NCI-H146 (cell line): ENCODE data around the gene NETO1.

Experiments
- DNase-seq: peaks from one replicate; lab custom pipeline; 2025; lab: John Stamatoyannopoulos, UW

The NETO1 gene, protein sequence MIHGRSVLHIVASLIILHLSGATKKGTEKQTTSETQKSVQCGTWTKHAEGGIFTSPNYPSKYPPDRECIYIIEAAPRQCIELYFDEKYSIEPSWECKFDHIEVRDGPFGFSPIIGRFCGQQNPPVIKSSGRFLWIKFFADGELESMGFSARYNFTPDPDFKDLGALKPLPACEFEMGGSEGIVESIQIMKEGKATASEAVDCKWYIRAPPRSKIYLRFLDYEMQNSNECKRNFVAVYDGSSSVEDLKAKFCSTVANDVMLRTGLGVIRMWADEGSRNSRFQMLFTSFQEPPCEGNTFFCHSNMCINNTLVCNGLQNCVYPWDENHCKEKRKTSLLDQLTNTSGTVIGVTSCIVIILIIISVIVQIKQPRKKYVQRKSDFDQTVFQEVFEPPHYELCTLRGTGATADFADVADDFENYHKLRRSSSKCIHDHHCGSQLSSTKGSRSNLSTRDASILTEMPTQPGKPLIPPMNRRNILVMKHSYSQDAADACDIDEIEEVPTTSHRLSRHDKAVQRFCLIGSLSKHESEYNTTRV

DNA sequence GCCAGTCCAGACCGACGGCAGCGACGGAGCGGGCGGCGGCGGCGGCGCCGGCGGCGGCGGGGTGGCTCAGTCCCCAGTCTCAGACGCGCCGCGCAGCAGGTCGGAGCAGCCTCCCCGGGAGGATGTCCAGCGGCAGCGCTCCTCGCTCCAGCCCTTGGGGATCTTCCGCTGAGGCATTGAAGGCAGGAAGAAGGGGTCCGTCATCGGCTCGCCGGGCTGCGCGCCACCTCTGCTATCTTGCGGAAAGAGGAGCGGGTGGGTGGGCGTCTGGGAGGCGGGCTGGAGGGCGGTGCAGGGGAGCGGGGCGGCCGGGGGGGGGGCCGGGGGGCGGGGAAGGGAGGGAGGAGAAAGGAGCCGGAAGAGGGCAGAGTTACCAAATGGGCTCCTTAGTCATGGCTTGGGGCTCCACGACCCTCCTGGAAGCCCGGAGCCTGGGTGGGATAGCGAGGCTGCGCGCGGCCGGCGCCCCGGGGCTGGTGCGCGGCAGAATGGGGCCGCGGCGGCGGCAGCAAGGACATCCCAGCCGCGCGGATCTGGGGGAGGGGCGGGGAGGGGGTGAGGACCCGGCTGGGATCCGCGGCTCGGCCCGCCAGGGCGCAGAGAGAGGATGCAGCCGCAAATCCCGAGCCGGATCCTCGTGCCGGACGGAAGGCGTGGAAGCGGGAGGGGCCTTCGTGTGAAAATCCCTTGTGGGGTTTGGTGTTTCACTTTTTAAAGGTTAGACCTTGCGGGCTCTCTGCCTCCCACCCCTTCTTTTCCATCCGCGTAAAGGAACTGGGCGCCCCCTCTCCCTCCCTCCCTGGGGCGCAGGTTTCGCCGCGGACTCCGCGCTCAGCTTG lies at the start of gene NETO1:
NETO1 (minus strand) TSS at position 242 of the 839 bp plus-strand sequence. CDS start 696 bp downstream, outside the sequence.
- DNase-seq = peak; percentile 67

DNA sequence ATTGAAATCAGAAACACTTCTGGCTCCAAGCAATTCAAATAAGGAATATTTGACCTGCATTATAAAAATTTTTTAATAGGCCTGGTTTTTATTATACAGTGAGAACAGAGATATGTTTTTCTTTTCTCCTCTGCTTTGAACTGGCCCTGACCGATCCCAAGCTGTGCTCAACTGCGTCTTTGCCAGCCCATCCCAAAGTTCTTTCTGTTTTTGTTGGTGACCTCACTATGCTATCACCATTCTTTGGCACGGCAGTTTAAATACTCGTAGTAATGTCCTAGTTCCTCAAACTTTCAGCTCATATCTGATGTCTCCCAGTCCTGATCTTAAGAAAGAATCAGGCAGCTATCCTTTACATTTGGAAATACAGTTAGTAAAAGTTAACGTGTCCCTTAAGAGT lies 42.3 kb upstream of the NETO1 start:
- DNase-seq = no peak

DNA sequence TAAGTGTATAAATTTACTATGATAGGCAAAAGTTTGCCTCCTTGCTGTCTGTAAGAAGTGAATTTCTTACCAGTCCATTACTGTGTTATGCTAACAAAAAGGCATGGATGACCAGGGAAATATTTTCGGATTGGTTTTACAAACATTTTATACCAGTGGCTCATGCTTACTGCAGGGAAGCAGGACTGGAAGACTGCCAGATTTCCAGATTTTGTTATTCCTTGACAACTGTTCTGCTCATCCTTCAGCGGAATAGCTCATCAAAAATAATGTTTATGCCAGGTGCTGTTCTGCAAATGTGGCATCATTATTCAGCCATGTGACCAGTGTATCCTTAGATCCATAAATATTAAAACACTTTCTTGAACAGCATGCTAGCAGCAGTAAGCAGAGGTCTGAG lies 40.4 kb upstream of the NETO1 start:
- no peak for DNase-seq

DNA sequence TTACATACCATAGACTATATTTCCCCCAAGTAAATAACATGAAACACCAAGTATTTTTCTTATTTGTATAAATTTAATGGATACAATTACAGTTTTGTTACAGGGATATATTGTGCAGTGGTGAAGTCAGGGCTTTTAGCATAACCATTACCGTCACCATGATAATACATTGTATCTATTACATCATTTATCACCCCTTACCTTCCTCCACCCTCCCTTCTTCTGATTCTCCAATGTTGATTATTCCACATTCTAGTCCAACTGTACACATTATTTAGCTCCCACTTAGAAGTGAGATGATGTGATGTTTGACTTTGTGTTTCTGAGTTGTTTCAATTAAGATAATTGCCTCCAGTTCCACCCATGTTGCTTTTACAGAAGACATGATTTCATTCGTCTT lies 35.2 kb upstream of the NETO1 start:
- no peak for DNase-seq

DNA sequence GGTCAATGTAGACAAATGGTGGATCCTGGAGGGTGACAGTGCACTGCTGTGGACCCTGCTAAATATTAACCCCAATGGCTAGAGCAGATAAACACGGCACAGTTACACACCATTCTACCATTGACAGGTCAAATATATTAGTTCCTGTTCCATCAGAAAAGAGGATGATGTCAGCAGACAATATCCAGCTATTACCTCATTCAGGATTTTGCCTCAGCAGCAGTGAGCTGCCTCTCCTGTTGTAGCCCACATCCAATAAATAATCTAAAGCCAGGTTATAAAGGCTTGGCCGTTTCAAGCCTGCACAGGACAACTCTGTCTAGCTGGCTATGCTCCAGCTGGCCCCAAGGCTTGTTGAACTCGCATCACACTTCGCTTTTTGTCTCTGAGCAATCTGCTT lies 31.6 kb upstream of the NETO1 start:
- DNase-seq = no peak

DNA sequence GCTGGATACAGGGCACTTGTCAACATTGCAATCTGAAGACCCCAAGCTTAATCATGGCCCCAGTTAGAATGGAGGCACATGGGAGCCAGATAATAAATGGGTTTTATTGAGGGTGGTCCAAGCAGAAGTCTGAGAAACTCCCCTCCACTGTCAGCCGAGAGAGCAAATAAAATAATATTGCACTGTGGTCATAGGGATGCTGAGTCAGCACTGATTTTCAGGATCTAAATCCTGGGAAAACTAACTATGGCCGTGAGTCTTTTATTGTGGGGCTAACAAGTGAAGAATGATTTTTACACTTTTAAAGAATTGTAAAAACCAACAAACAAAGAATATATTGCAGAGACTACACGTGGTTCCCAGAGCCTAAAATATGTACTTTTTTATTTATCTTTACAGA lies 31.1 kb upstream of the NETO1 start:
- no peak for DNase-seq

DNA sequence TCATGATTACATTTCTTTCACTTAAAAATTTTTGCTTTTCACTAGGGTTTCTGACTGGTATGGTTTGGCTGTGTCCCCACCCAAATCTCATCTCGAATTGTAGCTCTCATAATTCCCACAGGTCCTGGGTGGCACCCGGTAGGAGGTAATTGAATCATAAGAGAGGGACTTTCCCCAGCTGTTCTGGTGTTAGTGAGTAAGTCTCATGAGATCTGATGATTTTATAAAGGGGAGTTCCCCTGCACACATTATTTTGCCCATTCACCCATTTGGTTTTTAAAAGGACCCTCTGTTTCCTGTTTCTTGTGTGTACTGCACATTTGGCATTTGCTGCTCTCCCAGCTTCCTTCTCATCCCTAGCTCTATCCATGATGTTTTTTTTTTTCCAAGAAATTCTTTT lies 27.8 kb upstream of the NETO1 start:
- no peak for DNase-seq

DNA sequence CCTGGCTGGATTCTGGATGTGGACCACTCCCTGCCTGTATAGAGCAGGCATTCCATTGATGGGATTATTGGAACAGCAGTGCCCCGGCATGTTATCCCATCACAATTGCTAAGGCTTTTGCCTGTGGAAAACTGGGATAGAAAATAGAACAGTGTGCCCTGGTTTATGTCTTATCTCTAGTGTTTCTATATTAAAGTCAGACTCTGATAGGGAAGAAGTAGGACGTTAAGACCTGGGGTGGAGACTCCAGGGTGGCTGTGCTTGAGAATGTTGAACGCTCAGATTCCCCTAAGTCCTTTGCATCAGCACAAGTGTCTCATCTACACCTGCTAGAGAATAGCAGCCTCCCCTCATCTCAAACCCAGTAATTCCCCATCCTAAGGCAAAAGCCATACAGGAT lies 10.8 kb upstream of the NETO1 start:
- no peak for DNase-seq

DNA sequence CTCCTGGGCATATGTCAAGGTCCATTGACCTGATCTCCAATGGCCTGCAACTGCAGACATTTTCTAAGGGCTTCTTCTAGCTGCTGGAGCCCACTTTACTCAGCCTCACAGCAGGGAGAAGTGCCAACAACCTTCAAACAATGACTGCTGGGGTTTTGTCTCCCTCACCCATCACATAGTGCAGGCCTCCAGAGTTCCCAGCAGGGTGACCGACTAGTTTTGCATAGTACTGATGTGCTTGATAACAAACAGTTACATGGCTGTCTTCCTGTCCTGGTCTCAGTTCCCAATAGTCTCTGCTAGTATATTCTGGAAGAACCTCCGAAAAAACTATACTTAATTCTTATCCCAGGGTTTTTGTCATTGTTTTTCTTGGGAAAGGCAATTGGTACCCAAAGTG lies 10.4 kb upstream of the NETO1 start:
- peak; percentile 51 for DNase-seq

DNA sequence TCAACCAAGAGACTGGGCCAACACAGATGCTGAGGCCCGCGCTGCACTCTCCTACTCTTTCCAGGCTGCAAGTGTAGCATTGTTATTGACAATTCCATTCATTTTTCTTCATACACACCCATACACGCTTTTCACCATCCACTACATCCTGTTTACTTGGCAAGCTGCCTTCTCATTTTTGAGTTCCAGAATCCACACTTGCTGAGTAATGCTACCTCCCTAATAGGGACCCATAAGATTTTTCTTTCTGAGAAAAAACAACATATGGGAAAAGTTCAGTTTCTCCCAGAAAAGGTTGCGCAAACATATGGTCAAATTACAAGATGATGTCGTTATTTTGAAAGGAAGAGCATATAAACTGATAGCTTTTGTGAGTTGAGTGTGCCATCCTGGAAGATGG lies 3.3 kb upstream of the NETO1 start:
- DNase-seq = no peak

DNA sequence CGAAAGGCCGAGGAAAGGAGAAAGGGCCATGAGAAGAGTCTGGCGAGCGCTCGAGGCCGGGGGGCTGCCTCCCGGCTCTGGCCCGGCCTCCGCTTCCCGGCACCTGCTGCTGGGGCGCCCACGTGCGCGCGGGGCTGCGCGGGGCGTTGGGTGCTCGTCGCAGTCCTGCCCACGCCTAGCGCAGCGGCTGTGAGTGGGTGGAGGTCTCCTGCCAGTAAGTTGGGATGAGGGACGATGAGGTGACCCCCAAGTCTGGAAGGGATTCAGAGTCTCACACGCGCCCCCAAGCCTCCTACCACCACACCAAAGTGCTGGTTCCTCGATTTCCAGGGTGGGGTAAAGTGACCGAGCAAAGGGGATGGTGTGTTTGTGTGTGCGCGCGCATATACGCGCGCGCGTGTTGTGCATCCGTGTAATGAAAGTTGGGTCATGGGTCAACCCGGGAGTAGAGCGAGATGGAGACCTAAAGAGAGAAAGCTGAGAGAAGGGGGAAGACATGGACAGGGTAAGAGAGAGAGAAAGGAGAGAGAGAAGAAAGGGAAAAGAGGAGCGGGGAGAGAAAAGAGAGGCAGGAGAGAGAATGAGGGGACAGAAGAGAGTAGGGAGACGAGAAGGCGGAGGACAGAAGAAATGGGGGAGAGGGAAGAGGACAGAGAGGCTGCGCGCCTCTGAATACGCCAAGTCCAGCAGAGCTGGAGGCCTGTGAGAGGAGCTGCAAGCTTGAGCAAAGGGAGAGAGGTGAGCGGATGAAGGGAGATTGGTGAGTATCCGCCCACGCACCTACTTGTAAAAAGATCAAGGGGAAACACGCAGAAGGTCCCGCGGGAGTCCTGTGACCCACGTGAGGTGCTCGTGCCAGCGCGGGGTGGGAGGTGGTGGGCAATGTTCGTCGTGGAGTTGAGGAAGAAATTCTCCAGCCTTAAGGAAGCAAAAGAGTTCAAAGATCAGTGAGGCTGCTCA lies 1.7 kb upstream of the NETO1 start:
- peak; percentile 17 for DNase-seq

DNA sequence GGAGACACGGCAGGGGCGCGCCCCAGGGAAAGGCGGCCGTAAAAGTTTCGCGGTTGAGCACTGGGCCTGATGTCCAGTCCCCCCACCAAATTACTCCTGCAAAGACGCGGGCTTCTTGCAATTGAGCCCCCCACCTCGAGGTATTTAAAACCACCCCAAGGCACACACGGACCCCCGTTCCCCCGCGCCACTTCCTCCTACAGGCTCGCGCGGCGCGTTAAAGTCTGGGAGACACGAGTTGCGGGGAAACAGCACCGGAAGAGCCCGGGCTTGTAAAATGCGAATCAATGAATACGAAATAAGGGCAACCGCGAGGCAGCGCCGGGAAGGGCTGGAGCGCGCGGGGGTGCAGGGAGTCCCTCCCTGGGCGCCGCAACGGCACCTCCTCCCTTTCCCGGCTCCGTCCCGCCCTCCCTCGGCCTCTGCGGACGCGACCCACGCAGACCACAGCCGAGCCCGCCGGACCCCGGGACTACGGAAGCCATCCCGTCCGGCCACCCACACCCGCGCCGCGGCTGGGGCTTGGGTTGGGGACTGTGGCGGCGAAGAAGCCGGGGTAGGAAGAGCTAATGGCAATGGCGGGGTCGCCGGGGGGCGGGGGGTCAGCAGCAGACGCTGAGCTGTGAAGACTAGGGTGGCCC lies 918 bp upstream of the NETO1 start:
- DNase-seq = peak; percentile 46

DNA sequence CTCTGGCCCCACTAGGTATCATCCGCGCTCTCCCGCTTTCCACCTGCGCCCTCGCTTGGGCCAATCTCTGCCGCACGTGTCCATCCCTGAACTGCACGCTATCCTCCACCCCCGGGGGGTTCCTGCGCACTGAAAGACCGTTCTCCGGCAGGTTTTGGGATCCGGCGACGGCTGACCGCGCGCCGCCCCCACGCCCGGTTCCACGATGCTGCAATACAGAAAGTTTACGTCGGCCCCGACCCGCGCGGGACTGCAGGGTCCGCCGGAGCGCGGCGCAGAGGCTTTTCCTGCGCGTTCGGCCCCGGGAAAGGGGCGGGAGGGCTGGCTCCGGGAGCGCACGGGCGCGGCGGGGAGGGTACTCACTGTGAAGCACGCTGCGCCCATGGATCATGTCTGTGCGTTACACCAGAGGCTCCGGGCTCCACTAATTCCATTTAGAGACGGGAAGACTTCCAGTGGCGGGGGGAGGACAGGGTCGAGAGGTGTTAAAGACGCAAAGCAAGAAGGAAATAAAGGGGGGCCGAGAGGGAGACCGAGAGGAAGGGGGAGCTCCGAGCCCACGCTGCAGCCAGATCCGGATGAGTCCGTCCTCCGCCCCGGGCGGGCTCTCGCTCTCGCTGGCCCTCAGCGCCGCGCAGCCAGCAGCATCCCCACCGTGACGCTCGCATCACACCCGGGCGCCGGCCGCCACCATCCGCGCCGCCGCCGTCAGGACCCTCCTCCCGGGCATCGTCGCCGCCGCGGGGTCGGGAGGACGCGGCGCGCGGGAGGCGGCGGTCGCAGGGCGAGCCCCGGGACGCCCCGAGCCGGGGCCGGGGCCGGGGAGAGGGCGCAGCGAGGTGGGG lies 664 bp downstream of the NETO1 start:
- DNase-seq = peak; percentile 84

DNA sequence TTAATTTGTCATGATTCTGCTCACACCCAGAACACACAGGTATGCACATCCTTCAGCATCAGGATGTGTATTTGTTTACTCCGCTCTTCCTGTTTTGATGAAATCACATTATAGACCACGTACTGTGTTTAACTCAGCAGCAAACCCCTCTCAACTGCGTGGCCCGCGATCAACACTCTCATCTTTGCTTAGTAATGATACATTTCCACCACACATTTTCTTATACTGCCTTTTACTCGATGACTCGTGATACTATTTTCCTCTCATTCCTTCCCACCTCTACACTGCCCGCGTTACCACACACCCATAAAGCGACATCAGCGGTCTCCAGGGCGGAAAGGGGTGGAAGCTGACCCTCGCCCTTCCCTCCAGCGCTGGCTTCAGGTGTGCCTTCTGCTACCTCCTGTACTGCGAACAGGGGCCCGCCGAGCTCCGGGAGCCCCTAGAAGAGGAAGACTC lies 1.3 kb downstream of the NETO1 start:
- no peak for DNase-seq

DNA sequence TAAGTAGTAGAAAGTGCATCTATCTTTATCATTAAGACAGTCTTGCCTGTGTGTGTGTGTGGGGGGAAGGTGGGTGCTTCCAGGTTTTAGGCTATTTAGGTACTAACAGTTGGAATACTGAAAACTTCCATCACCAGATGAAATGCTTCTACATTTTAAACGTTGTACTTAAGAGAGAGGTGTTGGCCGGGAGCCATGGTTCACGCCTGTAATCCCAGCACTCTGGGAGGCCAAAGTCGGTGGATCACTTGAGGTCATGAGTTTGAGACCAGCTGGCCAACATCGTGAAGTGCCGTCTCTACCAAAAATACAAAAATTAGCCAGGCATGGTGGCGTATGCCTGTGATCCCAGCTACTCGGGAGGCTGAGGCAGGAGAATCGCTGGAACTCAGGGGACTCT lies 4.0 kb downstream of the NETO1 start:
- no peak for DNase-seq

DNA sequence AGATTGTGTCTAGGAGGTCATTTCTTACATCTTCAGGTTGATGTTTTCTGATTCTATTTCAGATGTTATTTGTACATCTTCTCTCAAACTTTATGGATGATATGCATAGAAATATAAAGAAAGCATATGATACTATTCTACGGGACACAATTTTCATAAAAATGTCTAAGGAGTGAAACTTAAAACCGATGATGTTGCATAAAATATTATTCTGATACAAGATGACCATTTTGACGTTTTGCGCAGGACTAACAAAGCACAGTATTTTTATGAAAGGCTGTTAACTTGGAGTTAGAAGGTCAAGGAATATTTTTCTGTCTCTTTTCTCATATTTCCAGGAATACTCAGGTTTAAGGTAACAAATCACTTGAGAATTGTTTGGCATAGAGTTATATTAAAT lies 8.7 kb downstream of the NETO1 start:
- no peak for DNase-seq

DNA sequence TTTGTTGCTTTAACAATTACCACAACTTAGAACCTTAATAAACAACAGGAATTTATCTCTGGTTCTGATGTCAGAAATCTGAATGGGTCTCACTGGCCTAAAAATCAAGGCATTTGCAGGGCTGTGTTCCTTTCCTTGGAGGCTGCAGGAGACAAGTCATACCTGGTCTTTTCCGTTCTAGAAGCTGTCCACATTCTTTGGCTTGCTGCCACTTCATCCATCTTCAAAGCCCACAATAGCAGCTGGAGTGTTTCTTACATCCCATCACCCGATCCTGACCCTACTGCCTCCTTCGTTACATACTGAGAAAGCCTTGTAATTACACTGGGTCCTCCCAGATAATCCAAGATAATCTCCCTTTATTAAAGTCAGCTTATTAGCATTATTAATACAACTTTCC lies 18.1 kb downstream of the NETO1 start:
- no peak for DNase-seq

DNA sequence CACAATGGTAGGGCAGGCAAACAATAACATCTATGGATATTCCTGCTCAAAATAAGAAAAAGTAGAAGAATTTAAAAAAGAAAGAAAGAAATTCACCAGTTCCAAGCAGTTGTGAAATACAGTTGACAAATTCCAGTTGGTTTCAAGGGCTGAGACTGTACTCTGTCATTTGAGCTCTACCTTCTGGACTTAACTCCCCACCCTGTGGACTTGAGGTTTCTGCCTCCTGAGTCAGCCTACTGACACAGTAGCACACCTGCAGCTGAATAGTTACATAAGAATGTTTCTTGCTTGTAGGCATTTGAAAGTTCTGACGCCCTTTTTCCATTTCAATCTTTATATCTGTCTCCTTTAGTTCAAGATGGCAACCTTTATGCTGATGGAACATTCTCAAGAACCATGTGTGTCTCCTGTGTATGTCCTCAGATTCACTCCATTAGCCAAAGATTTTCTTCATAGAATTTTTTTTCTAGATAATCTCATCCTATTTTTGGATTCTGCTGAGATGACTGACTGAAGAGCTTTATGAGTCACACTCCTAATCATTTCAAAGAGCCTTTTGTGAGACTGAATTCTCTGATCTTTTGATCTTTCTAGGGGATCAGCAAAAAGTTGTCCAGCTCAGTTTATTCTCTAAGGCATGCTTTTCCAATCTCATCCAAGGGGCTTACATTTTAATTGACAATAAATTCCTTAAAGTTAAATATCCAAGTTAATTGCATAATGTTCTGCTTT lies 19.1 kb downstream of the NETO1 start:
- DNase-seq = no peak

DNA sequence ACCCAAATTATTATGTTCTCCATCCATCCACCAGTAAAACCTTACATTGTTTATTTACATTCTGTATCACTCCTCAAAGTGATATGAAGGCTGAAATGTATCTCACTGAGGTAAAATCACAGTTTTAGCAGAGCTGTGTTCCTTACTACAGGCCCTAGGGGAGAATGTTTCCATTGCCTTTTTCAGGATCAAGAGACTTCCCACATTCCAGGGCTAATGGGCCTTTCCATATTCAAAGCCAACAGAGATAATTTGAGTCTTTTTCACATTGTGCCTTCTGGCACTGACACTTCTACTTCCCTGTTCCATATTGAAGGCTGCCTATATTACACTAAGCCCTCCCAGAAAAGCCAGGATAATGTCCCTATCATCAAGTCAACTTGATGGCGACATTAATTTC lies 20.0 kb downstream of the NETO1 start:
- DNase-seq = no peak
